ENCODE measurements around the gene RUNDC1.
"Not testable (repeated sequence)": the region's sequence is repeated elsewhere in the genome, so short reads cannot be mapped to it uniquely, and the experiment has no call there.

RUNDC1 gene

GRCh38 chr17:42980274-42980765 is at the start of gene RUNDC1:
Gene RUNDC1, plus strand, starts transcription at chr17:42980565. Its CDS starts 12 bp downstream, at chr17:42980577.
- peak; percentile 94 for DNase-seq

GRCh38 chr17:42937712-42938596 is 42.4 kb upstream of the RUNDC1 start:
- DNase-seq, result peak; percentile 68

GRCh38 chr17:42944211-42944610 is 36.2 kb upstream of the RUNDC1 start:
- no peak for DNase-seq

GRCh38 chr17:42946812-42947211 is 33.6 kb upstream of the RUNDC1 start:
- no peak for DNase-seq

- no peak for DNase-seq
Observed at GRCh38 chr17:42950044-42950783, 30.2 kb upstream of the RUNDC1 start.

- DNase-seq, result no peak
Observed at GRCh38 chr17:42953669-42954068, 26.7 kb upstream of the RUNDC1 start.

GRCh38 chr17:42964161-42964932 is 16.0 kb upstream of the RUNDC1 start, which contains the start of gene AARSD1:
Gene AARSD1, minus strand, starts transcription at chr17:42964454. Its CDS starts 14 bp downstream, at chr17:42964440.
- DNase-seq, result peak; percentile 94 to 97

GRCh38 chr17:42967925-42968324 is 12.4 kb upstream of the RUNDC1 start:
- no peak for DNase-seq

- DNase-seq, result peak in 1 of 2 experiments; percentile 34
Observed at GRCh38 chr17:42969001-42969581, 11.3 kb upstream of the RUNDC1 start.

GRCh38 chr17:42971589-42971988 is 8.8 kb upstream of the RUNDC1 start:
- no peak for DNase-seq

GRCh38 chr17:42973323-42973722 is 7.0 kb upstream of the RUNDC1 start:
- not testable (repeated sequence) for DNase-seq

- DNase-seq, result no peak
Observed at GRCh38 chr17:42975265-42975664, 5.1 kb upstream of the RUNDC1 start.

- DNase-seq, result not testable (repeated sequence)
Observed at GRCh38 chr17:42975701-42976100, 4.7 kb upstream of the RUNDC1 start.

- DNase-seq, result peak; percentile 83 to 90
Observed at GRCh38 chr17:42979511-42980273, 673 bp upstream of the RUNDC1 start, which contains the start of gene PTGES3L. Gene PTGES3L, minus strand, starts transcription at chr17:42980080. Its CDS starts 27 bp downstream, at chr17:42980053.

GRCh38 chr17:42980766-42981397 is 517 bp downstream of the RUNDC1 start:
- peak; percentile 46 to 67 for DNase-seq

GRCh38 chr17:42982266-42982665 is 1.9 kb downstream of the RUNDC1 start:
- no peak for DNase-seq

- DNase-seq, result no peak
Observed at GRCh38 chr17:42985225-42985624, 4.9 kb downstream of the RUNDC1 start.

- no peak for DNase-seq
Observed at GRCh38 chr17:42989141-42989540, 8.8 kb downstream of the RUNDC1 start.

GRCh38 chr17:42989726-42990652 is 9.6 kb downstream of the RUNDC1 start:
- DNase-seq, result no peak

GRCh38 chr17:42991471-42991870 is 11.1 kb downstream of the RUNDC1 start:
- DNase-seq, result no peak
